H9 (cell line): ENCODE data around the gene POLR1C. TPM values are rescaled to one million over a fixed set of nuclear protein-coding genes. Genes with fewer than 3 reads are reported as not detected.

Source experiments
- DNase-seq: peaks from one replicate; pipeline ENCODE4 v3.0.0-alpha.2; 2017
- H2AFZ ChIP-seq: one replicate; pipeline ENCODE4 v1.6.1; 2013; ENCODE audit warnings: mild to moderate bottlenecking, low read length, control low read depth, moderate library complexity
- H2AK5ac ChIP-seq: 2 replicates; pipeline ENCODE4 v1.6.1; 2013; ENCODE audit warnings: low read length, control low read depth, mixed read lengths; ENCODE audit not compliant: insufficient read length
- H2BK120ac ChIP-seq: one replicate; pipeline ENCODE4 v1.6.1; 2013; ENCODE audit warnings: low read depth, mild to moderate bottlenecking, low read length, control low read depth, inconsistent platforms; ENCODE audit not compliant: poor library complexity, severe bottlenecking
- H2BK12ac ChIP-seq: 2 replicates; pipeline ENCODE4 v1.6.1; 2013; ENCODE audit warnings: low read length, control low read depth, mixed read lengths, low read depth; ENCODE audit not compliant: insufficient read length
- H2BK15ac ChIP-seq: 2 replicates; pipeline ENCODE4 v1.6.1; 2013; ENCODE audit warnings: low read depth, low read length, control low read depth
- H2BK20ac ChIP-seq: one replicate; pipeline ENCODE4 v1.6.1; 2013; ENCODE audit warnings: low read depth, mild to moderate bottlenecking, low read length, control low read depth, inconsistent platforms; ENCODE audit not compliant: poor library complexity, severe bottlenecking
- H2BK5ac ChIP-seq: 2 replicates; pipeline ENCODE4 v1.6.1; 2013; ENCODE audit warnings: low read length, control low read depth, mixed read lengths; ENCODE audit not compliant: insufficient read length
- H3K14ac ChIP-seq: 2 replicates; pipeline ENCODE4 v1.6.1; 2013; ENCODE audit warnings: low read length, control low read depth; ENCODE audit not compliant: insufficient read depth
- H3K18ac ChIP-seq: 2 replicates; pipeline ENCODE4 v1.6.1; 2013; ENCODE audit warnings: low read depth, mild to moderate bottlenecking, mixed read lengths, low read length, control low read depth; ENCODE audit not compliant: insufficient read length
- H3K23ac ChIP-seq: 2 replicates; pipeline ENCODE4 v1.6.1; 2013; ENCODE audit warnings: low read length, control low read depth, mixed read lengths, low read depth; ENCODE audit not compliant: insufficient read length
- H3K23me2 ChIP-seq: 2 replicates; pipeline ENCODE4 v1.6.1; 2013; ENCODE audit warnings: low read depth, mild to moderate bottlenecking, mixed read lengths, low read length, control low read depth; ENCODE audit not compliant: insufficient read length, poor library complexity, severe bottlenecking
- H3K27ac ChIP-seq: 2 replicates; pipeline ENCODE4 v1.5.1; 2013; ENCODE audit warnings: low read length, control low read depth, mixed read lengths, low read depth; ENCODE audit not compliant: insufficient read length
- H3K27me3 ChIP-seq: 2 replicates; pipeline ENCODE4 v1.6.1; 2013; ENCODE audit warnings: low read length, control low read depth, inconsistent platforms; ENCODE audit not compliant: insufficient read depth
- H3K4ac ChIP-seq: 2 replicates; pipeline ENCODE4 v1.6.1; 2013; ENCODE audit warnings: low read depth, mild to moderate bottlenecking, control low read depth, inconsistent platforms, low read length, moderate library complexity
- H3K4me1 ChIP-seq: 2 replicates; pipeline ENCODE4 v1.6.1; 2013; ENCODE audit warnings: low read length, control low read depth, inconsistent platforms; ENCODE audit not compliant: insufficient read depth
- H3K4me2 ChIP-seq: 2 replicates; pipeline ENCODE4 v1.6.1; 2013; ENCODE audit warnings: low read length, control low read depth, mixed read lengths; ENCODE audit not compliant: insufficient read length, insufficient read depth
- H3K56ac ChIP-seq: 2 replicates; pipeline ENCODE4 v1.6.1; 2013; ENCODE audit warnings: low read depth, mild to moderate bottlenecking, mixed read lengths, low read length, control low read depth; ENCODE audit not compliant: insufficient read length
- H3K79me1 ChIP-seq: 2 replicates; pipeline ENCODE4 v1.6.1; 2013; ENCODE audit warnings: low read depth, mild to moderate bottlenecking, moderate library complexity, low read length, control low read depth, inconsistent platforms; ENCODE audit not compliant: insufficient read depth, poor library complexity, severe bottlenecking
- H3K79me2 ChIP-seq: 2 replicates; pipeline ENCODE4 v1.6.1; 2013; ENCODE audit warnings: low read length, control low read depth, inconsistent platforms; ENCODE audit not compliant: insufficient read depth
- H3K9ac ChIP-seq: 2 replicates; pipeline ENCODE4 v1.6.1; 2013; ENCODE audit warnings: low read length, control low read depth, mixed read lengths; ENCODE audit not compliant: insufficient read length; ENCODE audit errors: extremely low read depth
- H3K9me3 ChIP-seq: one replicate; pipeline ENCODE4 v1.6.1; 2013; ENCODE audit warnings: low read depth, low read length, inconsistent platforms; ENCODE audit not compliant: control insufficient read depth
- H3T11ph ChIP-seq: one replicate; pipeline ENCODE4 v1.6.1; 2013; ENCODE audit warnings: mild to moderate bottlenecking, low read length, control low read depth, inconsistent platforms
- H4K20me1 ChIP-seq: one replicate; pipeline ENCODE4 v1.6.1; 2013; ENCODE audit not compliant: control insufficient read depth, insufficient read length, insufficient read depth
- H4K5ac ChIP-seq: 2 replicates; pipeline ENCODE4 v1.6.1; 2013; ENCODE audit warnings: low read depth, mild to moderate bottlenecking, mixed read lengths, low read length, control low read depth; ENCODE audit not compliant: insufficient read length
- H4K8ac ChIP-seq: replicated peaks from 2 replicates; pipeline ENCODE4 v1.6.1; 2013; ENCODE audit warnings: low read length, control low read depth, mixed read lengths, low read depth; ENCODE audit not compliant: insufficient read length
- H4K91ac ChIP-seq: 2 replicates; pipeline ENCODE4 v1.6.1; 2013; ENCODE audit warnings: low read depth, mild to moderate bottlenecking, moderate library complexity, mixed read lengths, low read length, control low read depth; ENCODE audit not compliant: insufficient read length
- H3K27ac Mint-ChIP-seq, 3 experiments: 2 replicates in 2 of 3; 3 replicates in 1 of 3; pipeline ENCODE4 v1.8.0; 2020 to 2021; ENCODE audit warnings: mixed read lengths in 3 of 3, mild to moderate bottlenecking in 1 of 3, moderate library complexity in 1 of 3
- H3K27me3 Mint-ChIP-seq: 2 replicates; pipeline ENCODE4 v1.8.0; 2021; ENCODE audit warnings: low read depth, mild to moderate bottlenecking, moderate library complexity, mixed read lengths
- H3K36me3 Mint-ChIP-seq, 3 experiments: 2 replicates in 2 of 3; 3 replicates in 1 of 3; pipeline ENCODE4 v1.8.0; 2020 to 2021; ENCODE audit warnings: low read depth in 3 of 3, mixed read lengths in 3 of 3; ENCODE audit not compliant: insufficient read depth in 1 of 3
- H3K4me1 Mint-ChIP-seq, 2 experiments: 2 replicates each; pipeline ENCODE4 v1.8.0; 2020; ENCODE audit warnings: mixed read lengths in 2 of 2
- H3K4me3 Mint-ChIP-seq, 2 experiments: 2 replicates in 1 of 2; 3 replicates in 1 of 2; pipeline ENCODE4 v1.8.0; 2020 to 2021; ENCODE audit warnings: mild to moderate bottlenecking in 2 of 2, mixed read lengths in 2 of 2, moderate library complexity in 1 of 2
- H3K9me3 Mint-ChIP-seq, 2 experiments: 2 replicates in 1 of 2; 3 replicates in 1 of 2; pipeline ENCODE4 v1.8.0; 2020; ENCODE audit warnings: mild to moderate bottlenecking in 2 of 2, mixed read lengths in 2 of 2, moderate library complexity in 1 of 2
- WGBS: extraction: QIAGEN DNeasy Blood & Tissue Kit; methylation state at CpG from one replicate; pipeline ENCODE4 v1.1.7; 2013; ENCODE audit warnings: missing lambda C conversion rate, low lambda C conversion rate, mixed read lengths; ENCODE audit not compliant: insufficient read length; ENCODE audit errors: extremely low coverage; 5-methylcytosine and 5-hydroxymethylcytosine counted together
- total RNA-seq: library from RNA; stranded (reverse); gene quantifications from 2 replicates; pipeline ENCODE4 v1.2.1, GENCODE V29; 2021
- TF ChIP-seq, protein P1 (sequence below): fragments of 200-600 bp; sonication (generic); conservative IDR thresholded peaks from 3 replicates; pipeline ENCODE4 v1.8.0; 2021; ENCODE audit warnings: antibody characterized with exemption, mild to moderate bottlenecking

The POLR1C gene
- total RNA-seq, 1 experiment from 2014 or later = 75.8 TPM

GRCh38 chr6:43509984-43510826 is 6.7 kb upstream of the POLR1C start, which contains the start of gene LRRC73:
Gene LRRC73 (minus strand): TSS chr6:43510346. CDS start chr6:43509785, 561 bp downstream.
- Histone ChIP-seq H2BK12ac (no peak within 1 kb of the TSS), H3K9ac (peak within 1 kb of the TSS; percentile 21), H3K56ac (no peak within 1 kb of the TSS), H2BK120ac (no peak within 1 kb of the TSS), H3K23ac (no peak within 1 kb of the TSS), H4K91ac (no peak within 1 kb of the TSS), H4K8ac (no peak within 1 kb of the TSS), H3K27ac (no peak within 1 kb of the TSS), H3K4me2 (peak within 1 kb of the TSS; percentile 65), H3K9me3 (no peaks in the 10 kb centered on the region), H3K18ac (peak within 1 kb of the TSS; percentile 31), H2AK5ac (no peak within 1 kb of the TSS), H3K4me1 (no peaks in the 10 kb centered on the region), H3K4ac (no peak within 1 kb of the TSS), H2BK15ac (no peak within 1 kb of the TSS), H3K27me3 (peaks cover 8% of the 10 kb centered on the region; the same call in 1 of the 2 replicates), H2BK20ac (no peak within 1 kb of the TSS), H3T11ph (no peak within 1 kb of the TSS), H2AFZ (no peak within 1 kb of the TSS), H3K79me2 (no peaks in the 10 kb centered on the region), H3K79me1 (no peaks in the 10 kb centered on the region), H4K20me1 (no peaks in the 10 kb centered on the region), H3K23me2 (peaks cover 5% of the 10 kb centered on the region), H4K5ac (no peak within 1 kb of the TSS), H3K14ac (peak within 1 kb of the TSS; percentile 14; the same call in 1 of the 2 replicates), H2BK5ac (no peak within 1 kb of the TSS)
- peak within 1 kb of the TSS in 1 of 3 experiments; percentile 72; a peak in 2 of 7 replicates for H3K27ac Mint-ChIP-seq
- peaks cover 22 to 46% (median 35%) of the 10 kb centered on the region in 3 experiments for H3K36me3 Mint-ChIP-seq
- TF ChIP-seq, protein P1, sequence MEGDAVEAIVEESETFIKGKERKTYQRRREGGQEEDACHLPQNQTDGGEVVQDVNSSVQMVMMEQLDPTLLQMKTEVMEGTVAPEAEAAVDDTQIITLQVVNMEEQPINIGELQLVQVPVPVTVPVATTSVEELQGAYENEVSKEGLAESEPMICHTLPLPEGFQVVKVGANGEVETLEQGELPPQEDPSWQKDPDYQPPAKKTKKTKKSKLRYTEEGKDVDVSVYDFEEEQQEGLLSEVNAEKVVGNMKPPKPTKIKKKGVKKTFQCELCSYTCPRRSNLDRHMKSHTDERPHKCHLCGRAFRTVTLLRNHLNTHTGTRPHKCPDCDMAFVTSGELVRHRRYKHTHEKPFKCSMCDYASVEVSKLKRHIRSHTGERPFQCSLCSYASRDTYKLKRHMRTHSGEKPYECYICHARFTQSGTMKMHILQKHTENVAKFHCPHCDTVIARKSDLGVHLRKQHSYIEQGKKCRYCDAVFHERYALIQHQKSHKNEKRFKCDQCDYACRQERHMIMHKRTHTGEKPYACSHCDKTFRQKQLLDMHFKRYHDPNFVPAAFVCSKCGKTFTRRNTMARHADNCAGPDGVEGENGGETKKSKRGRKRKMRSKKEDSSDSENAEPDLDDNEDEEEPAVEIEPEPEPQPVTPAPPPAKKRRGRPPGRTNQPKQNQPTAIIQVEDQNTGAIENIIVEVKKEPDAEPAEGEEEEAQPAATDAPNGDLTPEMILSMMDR = no peak
- peaks cover 2 to 3% of the 10 kb centered on the region in 2 experiments; a peak in 3 of 5 replicates for H3K9me3 Mint-ChIP-seq
- DNase-seq = peak; percentile 83
- peaks cover 23 to 33% of the 10 kb centered on the region in 2 experiments for H3K4me1 Mint-ChIP-seq
- no CpG with 5 or more reads among the region's 96 CpGs for WGBS
- peak within 1 kb of the TSS; percentile 61 to 86 for H3K4me3 Mint-ChIP-seq
- H3K27me3 Mint-ChIP-seq = peaks cover 28% of the 10 kb centered on the region
